Spleen (tissue), 11 donors: Measurements from ENCODE around the gene ANKFY1. TPM values are rescaled to one million over a fixed set of nuclear protein-coding genes. Genes with fewer than 3 reads are reported as not detected.
"Not testable (repeated sequence)": the region's sequence is repeated elsewhere in the genome, so short reads cannot be mapped to it uniquely, and the experiment has no call there.

ENCODE experiments used
- DNase-seq: peaks from one replicate; pipeline ENCODE4 v3.0.0-alpha.2; 2020
- H3K27ac ChIP-seq, 8 donors: fragments of 200-600 bp; sonication (generic) in 7 of 8; 1 replicate in 4 of 8; 2 replicates in 4 of 8; pipeline versions ENCODE4 v1.5.0 to v1.8.0; 2016 to 2021; ENCODE audit warnings: inconsistent platforms in 4 of 8, mild to moderate bottlenecking in 4 of 8, moderate library complexity in 1 of 8
- H3K27me3 ChIP-seq, 7 donors: fragments of 200-600 bp; sonication (generic) in 6 of 7; replicated peaks in 1 of 7; 1 replicate in 4 of 7; 2 replicates in 3 of 7; pipeline versions ENCODE4 v1.5.0 to v1.8.0; 2016 to 2021; ENCODE audit warnings: inconsistent platforms in 3 of 7, mild to moderate bottlenecking in 1 of 7
- H3K36me3 ChIP-seq, 6 donors: fragments of 200-600 bp; sonication (generic) in 5 of 6; 1 replicate in 4 of 6; 2 replicates in 2 of 6; pipeline versions ENCODE4 v1.5.0 to v1.8.0; 2016 to 2021; ENCODE audit warnings: inconsistent platforms in 2 of 6
- H3K4me1 ChIP-seq, 6 donors: fragments of 200-600 bp; sonication (generic) in 5 of 6; 1 replicate in 3 of 6; 2 replicates in 3 of 6; pipeline versions ENCODE4 v1.5.0 to v1.8.0; 2016 to 2021; ENCODE audit warnings: inconsistent platforms in 3 of 6
- H3K4me3 ChIP-seq, 8 donors: fragments of 200-600 bp; sonication (generic) in 7 of 8; 1 replicate in 4 of 8; 2 replicates in 4 of 8; pipeline versions ENCODE4 v1.5.0 to v1.8.0; 2016 to 2021; ENCODE audit warnings: inconsistent platforms in 4 of 8, mild to moderate bottlenecking in 4 of 8, moderate library complexity in 2 of 8
- H3K9me3 ChIP-seq, 8 donors: fragments of 200-600 bp; sonication (generic) in 7 of 8; 1 replicate in 4 of 8; 2 replicates in 4 of 8; pipeline versions ENCODE4 v1.5.0 to v1.8.0; 2016 to 2021; ENCODE audit warnings: inconsistent platforms in 4 of 8
- POLR2A ChIP-seq, 3 donors: fragments of 450-650 bp; IDR thresholded peaks; one replicate each; pipeline ENCODE4 v1.5.1; 2017; ENCODE audit warnings: antibody characterized with exemption in 3 of 3, mild to moderate bottlenecking in 1 of 3
- POLR2AphosphoS5 ChIP-seq, 3 donors: sonication (generic); formaldehyde crosslinking; IDR thresholded peaks; one replicate each; pipeline ENCODE4 v1.5.1; 2017; ENCODE audit warnings: antibody characterized with exemption in 3 of 3
- WGBS, 5 donors: extraction: QIAGEN DNeasy Blood & Tissue Kit in 3 of 5; methylation state at CpG; one replicate each; pipeline versions ENCODE4 v1.1.5 to v1.1.7; 2013 to 2018; 5-methylcytosine and 5-hydroxymethylcytosine counted together
- intact Hi-C: fragments of 100-400 bp; cut with DNase I; formaldehyde crosslinking; loops from one replicate; pipeline ENCODE4 v1.15.0; 2023; ENCODE audit warnings: low total_unique reads
- polyA plus RNA-seq, 3 donors: library from polyadenylated mRNA; stranded (reverse); fragments of 200-250 nt; gene quantifications; one replicate each; pipeline ENCODE4 v1.2.1, GENCODE V29; 2013
- total RNA-seq, 7 donors: library from RNA; depleted of rRNA in 3 of 7; stranded (reverse); fragments of >200 nt in 3 of 7; fragmentation: NEBNext Ultra II Directional in 4 of 7; extraction: Animal tissue kit (Norgen Biotek cat#: 25700) in 4 of 7; gene quantifications; one replicate each; pipeline versions ENCODE4 v1.1.0 to v1.2.1, GENCODE V29; 2016 to 2021
- TF ChIP-seq, protein P1 (sequence below), 11 experiments: fragments of 200-600 bp in 7 of 11; fragments of 450-650 bp in 4 of 11; sonication (generic) in 4 of 11; IDR thresholded peaks in 8 of 11; conservative IDR thresholded peaks in 3 of 11; 1 replicate in 7 of 11; 2 replicates in 4 of 11; pipeline versions ENCODE4 v1.4.0 to v1.8.0; 2016 to 2021; ENCODE audit warnings: antibody characterized with exemption in 11 of 11, inconsistent platforms in 4 of 11, mild to moderate bottlenecking in 1 of 11
- donor health status: healthy with polysubstance abuse.
- donor health status: DM: no; HTN: no; CAD: no; lungs with moderate emphysema.
- donor health status: DM: no; HTN: no; CAD: no.
- donor health status: Bipolar disorder and iron deficiency.
- donor health status: healthy.
- donor health status: DM: no; HTN: no; CAD: no.
- donor health status: DM: yes; HTN: yes; CAD: no.

The ANKFY1 gene
- total and polyA plus RNA-seq, 10 donors: 6.1 to 81.5 (median 51.7) TPM

DNA sequence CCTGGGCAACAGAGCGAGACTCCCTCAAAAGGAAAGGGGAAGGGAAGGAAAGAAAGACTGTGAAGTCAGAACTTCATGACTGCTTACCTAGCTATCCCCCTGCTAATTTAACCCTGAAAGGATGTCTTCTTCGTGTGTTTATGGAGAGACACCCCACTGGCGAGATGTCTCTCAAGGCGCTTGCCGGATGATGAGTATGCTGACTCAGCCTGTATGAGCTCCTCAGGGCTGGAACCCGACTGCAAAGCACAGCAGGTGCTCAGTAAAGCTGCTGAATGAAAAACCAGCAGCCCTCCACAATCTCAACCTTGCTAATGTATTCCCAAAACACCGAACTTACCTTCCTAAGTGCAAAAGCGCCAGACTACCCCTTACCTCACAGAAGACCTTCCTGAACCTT, 2.3 kb downstream of the ANKFY1 start:
- TF ChIP-seq POLR2AphosphoS5 (IDR thresholded peaks at IDR 0.05): no peak
- TF ChIP-seq POLR2A (IDR thresholded peaks at IDR 0.05): no peak
- TF ChIP-seq, protein P1, sequence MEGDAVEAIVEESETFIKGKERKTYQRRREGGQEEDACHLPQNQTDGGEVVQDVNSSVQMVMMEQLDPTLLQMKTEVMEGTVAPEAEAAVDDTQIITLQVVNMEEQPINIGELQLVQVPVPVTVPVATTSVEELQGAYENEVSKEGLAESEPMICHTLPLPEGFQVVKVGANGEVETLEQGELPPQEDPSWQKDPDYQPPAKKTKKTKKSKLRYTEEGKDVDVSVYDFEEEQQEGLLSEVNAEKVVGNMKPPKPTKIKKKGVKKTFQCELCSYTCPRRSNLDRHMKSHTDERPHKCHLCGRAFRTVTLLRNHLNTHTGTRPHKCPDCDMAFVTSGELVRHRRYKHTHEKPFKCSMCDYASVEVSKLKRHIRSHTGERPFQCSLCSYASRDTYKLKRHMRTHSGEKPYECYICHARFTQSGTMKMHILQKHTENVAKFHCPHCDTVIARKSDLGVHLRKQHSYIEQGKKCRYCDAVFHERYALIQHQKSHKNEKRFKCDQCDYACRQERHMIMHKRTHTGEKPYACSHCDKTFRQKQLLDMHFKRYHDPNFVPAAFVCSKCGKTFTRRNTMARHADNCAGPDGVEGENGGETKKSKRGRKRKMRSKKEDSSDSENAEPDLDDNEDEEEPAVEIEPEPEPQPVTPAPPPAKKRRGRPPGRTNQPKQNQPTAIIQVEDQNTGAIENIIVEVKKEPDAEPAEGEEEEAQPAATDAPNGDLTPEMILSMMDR (IDR thresholded peaks at IDR 0.05 in 8 of 11, conservative IDR thresholded peaks at IDR 0.05 in 3 of 11): no peak
- intact Hi-C loops: no loop called here
- Histone ChIP-seq H3K4me1 (peaks cover 19 to 55% (median 33%) of the 10 kb centered on the region in 6 donors), H3K27ac (no peak overlapping the region), H3K9me3 (peaks cover 0 to 16% (median 12%) of the 10 kb centered on the region in 8 donors), H3K36me3 (peaks cover 0 to 33% (median 0%) of the 10 kb centered on the region in 6 donors), H3K4me3 (peak overlapping the region in 1 of 8 donors; percentile 98), H3K27me3 (no peaks in the 10 kb centered on the region)
- WGBS, 5 donors: 89 to 96% (median 93%) methylated on average over 8 of the region's 8 CpGs
- no peak for DNase-seq

GRCh38 chr17:4258867-4259266, 4.9 kb downstream of the ANKFY1 start:
- Histone ChIP-seq H3K4me3 (no peak overlapping the region), H3K4me1 (peaks cover 13 to 68% (median 31%) of the 10 kb centered on the region in 6 donors), H3K27me3 (no peaks in the 10 kb centered on the region), H3K27ac (no peak overlapping the region), H3K36me3 (peaks cover 0 to 44% (median 0%) of the 10 kb centered on the region in 6 donors), H3K9me3 (peaks cover 0 to 16% (median 12%) of the 10 kb centered on the region in 8 donors)
- intact Hi-C loops: no loop called here
- no peak for DNase-seq
- 85 to 99% (median 97%) methylated on average over 3 of the region's 3 CpGs for WGBS, 5 donors
- TF ChIP-seq POLR2A (IDR thresholded peaks at IDR 0.05) (no peak), POLR2AphosphoS5 (IDR thresholded peaks at IDR 0.05) (no peak)
- TF ChIP-seq, protein P1 (IDR thresholded peaks at IDR 0.05 in 8 of 11, conservative IDR thresholded peaks at IDR 0.05 in 3 of 11): no peak

GRCh38 chr17:4256952-4257351, 6.8 kb downstream of the ANKFY1 start:
- Histone ChIP-seq H3K27ac (peak overlapping the region in 1 of 8 donors; percentile 11), H3K36me3 (peaks cover 0 to 44% (median 0%) of the 10 kb centered on the region in 6 donors), H3K9me3 (peaks cover 0 to 16% (median 12%) of the 10 kb centered on the region in 8 donors), H3K27me3 (no peaks in the 10 kb centered on the region), H3K4me1 (peaks cover 3 to 72% (median 18%) of the 10 kb centered on the region in 6 donors), H3K4me3 (no peak overlapping the region)
- DNase-seq: no peak
- intact Hi-C loops: no loop called here
- no peak for TF ChIP-seq POLR2A (IDR thresholded peaks at IDR 0.05)
- TF ChIP-seq POLR2AphosphoS5 (IDR thresholded peaks at IDR 0.05): no peak
- WGBS, 5 donors: 62 to 83% (median 74%) methylated on average over 2 of the region's 2 CpGs

GRCh38 chr17:4255271-4255670, 8.5 kb downstream of the ANKFY1 start:
- H3K4me1 ChIP-seq: peaks cover 0 to 69% (median 12%) of the 10 kb centered on the region in 6 donors
- intact Hi-C loops, H3K27me3 ChIP-seq, DNase-seq, H3K4me3 ChIP-seq, H3K27ac ChIP-seq: not testable (repeated sequence)
- 88 to 97% (median 92%) methylated on average over 6 of the region's 6 CpGs for WGBS, 5 donors
- peaks cover 0 to 32% (median 0%) of the 10 kb centered on the region in 6 donors for H3K36me3 ChIP-seq
- H3K9me3 ChIP-seq: peaks cover 0 to 16% (median 12%) of the 10 kb centered on the region in 8 donors

DNA sequence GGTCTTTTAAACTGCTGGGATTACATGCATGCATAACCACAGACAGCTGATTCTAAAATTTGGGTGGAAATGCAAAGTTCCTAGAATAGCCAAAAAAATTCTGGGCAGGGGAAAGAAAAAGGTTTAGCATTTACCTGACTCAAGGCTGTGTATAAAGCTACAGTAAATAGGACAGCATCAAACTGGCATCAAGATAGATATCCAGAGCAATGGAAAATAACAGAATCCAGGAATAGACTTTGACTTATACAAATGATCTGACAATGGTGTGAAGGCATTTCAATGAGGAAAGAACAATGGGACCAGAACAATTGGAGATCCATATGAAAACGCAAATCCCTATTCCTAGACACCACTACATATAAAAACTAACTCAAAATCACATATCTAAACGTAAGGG, 12.9 kb downstream of the ANKFY1 start:
- Histone ChIP-seq H3K27me3 (no peaks in the 10 kb centered on the region), H3K4me1 (peaks cover 0 to 92% (median 36%) of the 10 kb centered on the region in 6 donors), H3K4me3 (no peak overlapping the region), H3K36me3 (peaks cover 0 to 29% (median 5%) of the 10 kb centered on the region in 6 donors), H3K9me3 (no peaks in the 10 kb centered on the region), H3K27ac (no peak overlapping the region)
- TF ChIP-seq, protein P1 (IDR thresholded peaks at IDR 0.05 in 8 of 11, conservative IDR thresholded peaks at IDR 0.05 in 3 of 11): no peak
- TF ChIP-seq POLR2AphosphoS5 (IDR thresholded peaks at IDR 0.05) (no peak), POLR2A (IDR thresholded peaks at IDR 0.05) (no peak)
- 81 to 90% (median 86%) methylated on average over 2 of the region's 2 CpGs for WGBS, 5 donors
- DNase-seq: no peak
- intact Hi-C loops: no loop called here
